GM21447 (cell line): ENCODE data around the gene SBSN.
"Not testable (repeated sequence)": the region's sequence is repeated elsewhere in the genome, so short reads cannot be mapped to it uniquely, and the experiment has no call there.

Experiments used
- ATAC-seq: cut with Tn5 transposase; IDR thresholded peaks from one replicate; pipeline ENCODE4 v1.9.1; 2021; ENCODE audit not compliant: unreplicated experiment

The SBSN gene

DNA sequence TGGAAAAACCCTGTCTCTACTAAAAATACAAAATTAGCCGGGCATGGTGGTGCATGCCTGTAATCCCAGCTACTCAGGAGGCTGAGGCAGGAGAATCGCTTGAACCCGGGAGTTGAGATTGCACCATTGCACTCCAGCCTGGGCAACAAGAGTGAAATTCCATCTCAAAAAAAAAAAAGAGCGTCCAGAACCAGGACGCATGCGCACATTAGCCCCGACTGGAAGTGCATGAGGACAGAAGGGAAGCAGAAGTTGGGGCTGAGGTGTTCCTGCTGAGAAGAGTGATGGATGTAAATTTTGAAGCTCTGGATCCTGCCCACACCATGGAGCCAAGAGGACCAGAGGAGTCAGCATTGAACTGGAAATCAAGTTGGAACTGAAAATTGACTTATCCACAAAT lies 53.5 kb downstream of the SBSN start:
- not testable (repeated sequence) for ATAC-seq

DNA sequence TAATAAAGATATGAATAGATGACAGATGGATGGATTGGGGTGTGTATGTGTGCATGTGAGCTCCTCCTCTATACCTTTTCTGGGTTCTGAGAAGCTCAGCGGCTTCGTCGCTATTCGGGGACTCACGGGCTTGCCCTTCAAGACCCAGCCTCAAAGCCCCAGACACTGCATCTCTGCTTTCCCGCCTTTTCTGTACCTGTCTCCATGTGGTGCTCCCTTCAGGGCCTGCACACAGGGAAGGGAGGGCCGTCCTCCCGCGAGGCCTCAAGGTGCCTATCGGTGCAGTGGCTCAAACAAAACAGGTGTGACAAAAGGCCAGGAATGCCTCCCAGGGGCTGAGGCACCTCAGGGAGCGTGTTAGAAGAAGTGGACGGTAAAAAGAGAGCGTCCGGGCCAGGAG lies 54.0 kb downstream of the SBSN start:
- ATAC-seq, result no peak
